Colon (tissue), 2 donors: Measurements from ENCODE around the gene KCNV2.

Source experiments
- FAIRE-seq: peaks from 2 replicates; lab custom pipeline; 2012; peaks lifted over from hg19 to GRCh38; lab: Jason Lieb, UNC
- donor health status: control.
- donor health status: control.

KCNV2 gene

DNA sequence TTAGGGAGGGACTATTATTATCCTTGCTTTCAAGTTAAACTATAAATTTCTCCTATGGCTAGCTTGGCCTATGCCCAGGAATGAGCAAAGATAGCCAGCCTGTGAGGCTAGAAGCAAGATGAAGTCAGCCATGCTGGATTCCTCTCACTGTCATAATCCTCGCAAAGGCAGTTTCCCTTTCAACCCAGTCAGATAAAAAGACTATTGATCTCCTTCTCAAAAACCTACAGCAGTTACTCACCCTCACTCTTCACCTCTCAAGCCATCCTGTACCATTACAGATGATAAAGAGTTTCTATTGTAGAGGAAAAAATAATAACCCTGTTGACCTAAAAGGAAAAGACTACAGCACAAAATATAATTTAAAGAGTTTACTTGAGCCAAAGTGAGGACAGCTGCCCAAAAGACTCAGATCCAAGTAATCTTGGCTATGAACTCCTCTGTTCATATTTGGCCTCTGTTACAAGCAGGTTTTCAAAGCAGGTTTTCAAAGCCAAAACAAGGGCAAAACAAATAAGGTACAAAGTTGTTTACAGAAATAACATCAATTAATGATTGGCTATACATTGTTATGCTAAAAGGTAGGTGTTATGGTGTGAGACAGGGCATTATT is 41.7 kb downstream of the KCNV2 start:
- FAIRE-seq, result no peak

DNA sequence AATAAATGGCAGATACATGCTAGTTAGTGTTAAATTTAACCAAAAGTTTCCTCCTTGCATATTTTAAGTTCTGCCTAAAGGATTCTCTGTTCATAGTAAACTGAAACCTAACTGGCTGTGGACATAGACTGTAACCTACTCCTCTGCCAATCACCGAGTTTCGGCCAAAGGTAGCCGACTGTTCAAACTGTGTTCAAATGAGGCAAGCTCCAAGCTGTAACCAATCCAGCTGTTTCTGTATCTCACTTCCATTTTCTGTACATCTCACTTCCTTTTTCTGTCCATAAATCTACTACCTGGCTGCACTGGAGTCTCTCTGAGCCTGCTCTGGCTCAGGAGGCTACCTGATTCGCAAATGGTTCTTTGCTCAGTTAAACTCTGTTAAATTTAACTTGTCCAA is 44.1 kb downstream of the KCNV2 start:
- no peak for FAIRE-seq

DNA sequence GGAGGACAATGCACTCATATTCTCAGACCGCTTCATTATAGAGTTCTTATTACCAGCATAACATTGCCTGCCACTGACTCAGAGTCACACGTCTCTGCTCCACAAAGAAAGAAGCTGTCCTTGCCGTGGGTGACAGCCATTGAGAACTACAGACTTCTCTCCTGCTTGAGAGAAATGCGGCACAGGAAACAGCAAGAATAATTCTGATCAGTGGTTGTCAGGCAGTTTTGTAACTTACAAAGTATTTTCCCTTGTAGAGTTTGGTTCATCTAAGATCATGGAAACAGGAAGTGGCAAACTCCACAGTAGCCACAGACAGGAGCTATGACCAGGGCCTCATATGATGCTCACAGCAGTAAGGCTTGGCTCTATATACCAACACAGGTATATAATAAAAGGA is 47.0 kb downstream of the KCNV2 start:
- no peak for FAIRE-seq

DNA sequence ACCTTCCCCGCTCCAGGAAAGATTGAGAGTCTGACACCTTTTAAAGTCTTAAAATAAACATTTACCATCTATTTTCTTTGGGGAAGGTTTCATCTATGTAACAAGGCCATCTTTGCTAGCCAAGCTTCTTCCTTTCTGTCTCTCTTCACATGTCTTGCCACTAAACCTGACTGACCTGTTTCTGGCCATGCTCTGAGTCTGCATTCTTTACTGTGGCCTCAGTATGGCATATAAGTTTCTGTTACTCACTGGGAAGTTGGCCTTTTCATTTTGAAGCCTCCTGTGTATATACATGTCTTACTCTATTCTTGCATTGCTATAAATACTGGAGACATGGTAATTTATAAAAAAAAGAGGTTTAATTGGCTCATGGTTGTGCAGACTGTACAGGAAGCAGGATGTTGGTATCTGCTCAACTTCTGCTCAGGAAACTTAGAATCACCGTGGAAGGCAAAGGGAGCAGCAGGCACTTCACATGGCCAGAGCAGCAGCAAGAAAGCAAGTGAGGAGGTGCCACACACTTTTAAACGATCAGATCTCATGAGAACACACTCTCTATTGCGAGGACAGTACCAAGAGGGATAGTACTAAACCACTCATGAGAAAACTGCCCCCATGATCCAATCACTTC is 48.1 kb downstream of the KCNV2 start:
- FAIRE-seq, result no peak

DNA sequence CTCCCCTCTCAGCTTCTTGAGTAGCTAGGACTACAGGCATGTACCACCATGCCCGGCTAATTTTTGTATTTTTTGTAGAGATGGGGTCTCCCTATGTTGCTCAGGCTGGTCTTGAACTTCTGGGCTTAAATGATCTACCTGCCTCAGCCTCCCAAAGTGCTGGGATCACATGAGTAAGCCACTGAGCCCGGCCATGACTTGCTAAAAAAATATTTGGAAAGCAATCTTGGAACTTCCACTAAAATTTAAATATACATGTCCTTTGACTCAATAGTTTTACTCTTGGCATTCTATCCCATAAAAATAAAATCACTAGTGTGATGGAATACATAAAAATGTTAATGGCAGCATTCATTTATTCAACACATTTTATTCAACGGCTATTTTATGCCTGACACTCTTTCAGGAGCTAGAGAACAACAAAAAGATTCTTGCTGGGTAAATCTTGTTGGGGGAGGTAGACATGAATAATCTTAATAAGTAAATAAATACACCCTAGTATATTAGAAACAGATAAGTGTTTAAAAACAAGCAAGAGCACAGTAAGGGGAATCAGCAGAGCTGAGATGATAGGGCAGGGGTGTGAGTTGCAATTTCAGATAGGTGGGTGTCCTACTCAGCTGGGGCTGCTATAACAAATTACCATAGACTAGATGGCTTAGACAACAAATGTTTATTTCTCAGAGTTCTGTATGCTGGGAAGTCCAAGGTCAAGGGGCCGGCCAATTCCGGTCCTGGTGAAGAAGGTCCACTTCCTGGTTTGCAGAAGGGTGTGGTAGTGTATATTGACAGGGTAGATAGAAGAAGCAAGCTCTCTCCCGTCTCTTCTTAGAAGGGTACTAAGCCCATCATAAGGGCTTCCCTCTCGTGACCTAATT is 50.7 kb downstream of the KCNV2 start:
- FAIRE-seq, result no peak

DNA sequence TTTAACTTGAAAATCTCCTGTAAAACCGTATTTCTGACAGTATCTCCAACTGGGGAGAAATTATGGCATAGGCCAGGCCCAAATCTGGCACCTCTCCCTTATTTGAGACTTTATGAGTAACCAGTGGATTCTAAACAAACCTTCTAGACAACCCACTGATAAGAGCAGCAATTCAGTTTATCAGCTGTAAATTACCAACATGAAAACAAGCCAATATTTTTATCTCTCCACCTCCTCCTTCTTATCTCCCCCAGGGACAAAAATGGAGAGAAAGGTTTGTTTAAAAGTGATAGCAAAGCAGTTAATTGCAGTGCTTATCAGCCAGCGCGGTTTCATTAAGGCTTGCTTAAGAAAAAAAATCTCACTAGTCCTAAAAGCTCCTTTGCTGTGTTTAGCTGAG is 53.8 kb downstream of the KCNV2 start:
- FAIRE-seq, result no peak

DNA sequence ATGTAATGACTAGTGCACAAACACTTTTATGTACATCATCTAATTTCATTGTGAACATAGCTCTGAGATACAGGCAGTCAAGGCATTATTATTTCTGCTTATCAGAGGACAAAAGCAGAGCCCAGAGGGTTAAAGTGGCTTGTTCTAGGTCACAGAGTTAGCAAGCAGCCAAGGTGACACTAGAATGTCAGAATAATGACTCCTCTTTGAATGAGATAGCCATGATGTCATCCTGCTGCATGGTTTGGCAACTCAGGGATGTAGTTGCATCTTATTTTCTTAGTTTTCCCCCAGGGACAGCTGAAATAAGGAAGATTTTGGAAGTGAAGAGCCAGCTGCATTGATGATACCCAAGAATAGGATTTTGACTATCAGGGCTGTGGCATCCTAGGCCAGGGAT is 54.4 kb downstream of the KCNV2 start:
- FAIRE-seq, result no peak

DNA sequence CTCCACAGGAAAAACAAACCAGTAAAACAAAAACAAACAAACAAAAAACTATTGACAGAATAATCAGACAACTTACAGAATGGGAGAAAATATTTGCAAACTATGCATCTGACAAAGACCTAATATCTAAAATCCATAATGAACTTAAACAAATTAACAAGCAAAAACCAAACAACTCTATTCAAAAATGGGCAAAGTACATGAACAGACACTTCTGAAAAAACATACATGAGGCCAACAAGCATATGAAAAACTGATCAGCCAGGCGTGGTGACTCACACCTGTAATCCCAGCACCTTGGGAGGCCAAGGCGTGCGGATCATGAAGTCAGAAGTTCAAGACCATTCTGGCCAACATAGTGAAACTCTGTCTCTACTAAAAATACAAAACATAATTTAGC is 60.1 kb downstream of the KCNV2 start:
- FAIRE-seq, result no peak

DNA sequence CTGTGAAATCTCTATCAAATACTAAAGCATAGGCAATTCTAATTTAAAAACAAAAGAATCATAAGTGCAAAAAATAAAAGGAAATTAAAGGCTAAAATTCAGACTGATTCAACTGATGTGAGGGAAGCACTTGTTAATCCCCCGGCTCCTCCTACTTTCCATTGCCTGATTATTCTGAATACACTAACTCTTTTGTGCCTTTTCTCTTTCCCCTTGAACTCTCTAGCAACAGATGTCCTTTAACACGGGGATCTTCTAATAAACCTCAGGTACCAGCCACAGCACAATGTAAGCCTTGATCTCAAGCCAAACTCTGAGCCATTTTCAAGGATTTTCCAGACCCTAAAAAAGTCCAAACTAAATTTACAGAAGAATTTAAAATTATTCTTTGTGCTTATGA is 61.5 kb downstream of the KCNV2 start:
- no peak for FAIRE-seq
